Brain microvascular endothelial cell (primary cell): ENCODE measurements around the gene CCDC157.

Source experiments
- DNase-seq: peaks from one replicate; pipeline ENCODE4 v3.0.0-alpha.2; 2020
- H3K27ac ChIP-seq: fragments of 250-450 bp; sonication (Bioruptor Pico); 2 replicates; pipeline ENCODE4 v1.5.1; 2020; ENCODE audit warnings: mild to moderate bottlenecking, moderate library complexity
- H3K27me3 ChIP-seq: fragments of 250-450 bp; sonication (Bioruptor Pico); replicated peaks from 2 replicates; pipeline ENCODE4 v1.5.1; 2020; ENCODE audit warnings: mild to moderate bottlenecking
- H3K36me3 ChIP-seq: fragments of 250-450 bp; sonication (Bioruptor Pico); replicated peaks from 2 replicates; pipeline ENCODE4 v1.5.1; 2020; ENCODE audit warnings: mild to moderate bottlenecking
- H3K4me3 ChIP-seq: 2 replicates; pipeline ENCODE4 v1.5.1; 2011; ENCODE audit warnings: low read depth, mild to moderate bottlenecking, control low read depth, low read length, moderate library complexity
- in situ Hi-C: cut with HindIII; loops from 2 replicates; pipeline ENCODE4 v1.10.0; 2017; ENCODE audit warnings: low sequenced_read_pairs, low pct_ligation_motif_present
- TF ChIP-seq, protein P1 (sequence below): IDR thresholded peaks from 2 replicates; pipeline ENCODE4 v1.5.1; 2011; ENCODE audit warnings: low read depth, mild to moderate bottlenecking, moderate library complexity, low read length, control low read depth, inconsistent platforms; ENCODE audit errors: missing control alignments

Gene CCDC157

DNA sequence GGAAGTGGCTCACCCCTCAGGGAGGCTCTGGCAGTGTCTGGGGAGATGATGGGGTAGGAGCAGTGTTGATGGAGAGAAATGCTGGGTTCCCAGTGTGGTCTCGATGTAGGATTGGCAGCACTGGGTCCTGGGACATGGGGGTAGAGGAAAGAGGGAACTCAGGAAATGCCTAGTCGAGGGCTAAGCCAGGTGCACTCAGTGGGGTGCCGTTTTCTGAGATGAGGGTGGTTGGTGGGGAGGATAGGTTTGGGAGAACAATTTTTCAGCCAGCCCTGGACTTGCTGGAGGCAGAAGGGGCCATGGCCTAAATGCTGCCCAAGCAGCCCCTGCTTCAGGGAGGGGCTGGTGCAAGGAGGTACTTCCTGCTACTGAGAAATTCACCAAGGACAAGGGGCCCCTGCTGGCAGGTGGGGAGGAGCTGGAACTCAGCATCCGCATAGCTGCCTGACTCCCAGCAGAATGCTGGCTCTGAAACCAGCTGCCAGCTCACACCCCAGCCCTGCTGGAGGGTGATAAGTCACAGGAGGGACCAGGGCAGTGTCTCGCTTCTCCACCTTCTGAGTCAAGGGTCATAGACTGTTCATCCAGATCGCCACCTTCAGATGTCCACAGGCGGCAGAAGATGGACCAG lies 6.0 kb downstream of the CCDC157 start:
- Histone ChIP-seq H3K36me3 (peaks cover 2% of the 10 kb centered on the region), H3K27me3 (no peaks in the 10 kb centered on the region), H3K4me3 (no peak overlapping the region), H3K27ac (no peak overlapping the region)
- no peak for DNase-seq
- in situ Hi-C loops = no loop called here
- TF ChIP-seq, protein P1, sequence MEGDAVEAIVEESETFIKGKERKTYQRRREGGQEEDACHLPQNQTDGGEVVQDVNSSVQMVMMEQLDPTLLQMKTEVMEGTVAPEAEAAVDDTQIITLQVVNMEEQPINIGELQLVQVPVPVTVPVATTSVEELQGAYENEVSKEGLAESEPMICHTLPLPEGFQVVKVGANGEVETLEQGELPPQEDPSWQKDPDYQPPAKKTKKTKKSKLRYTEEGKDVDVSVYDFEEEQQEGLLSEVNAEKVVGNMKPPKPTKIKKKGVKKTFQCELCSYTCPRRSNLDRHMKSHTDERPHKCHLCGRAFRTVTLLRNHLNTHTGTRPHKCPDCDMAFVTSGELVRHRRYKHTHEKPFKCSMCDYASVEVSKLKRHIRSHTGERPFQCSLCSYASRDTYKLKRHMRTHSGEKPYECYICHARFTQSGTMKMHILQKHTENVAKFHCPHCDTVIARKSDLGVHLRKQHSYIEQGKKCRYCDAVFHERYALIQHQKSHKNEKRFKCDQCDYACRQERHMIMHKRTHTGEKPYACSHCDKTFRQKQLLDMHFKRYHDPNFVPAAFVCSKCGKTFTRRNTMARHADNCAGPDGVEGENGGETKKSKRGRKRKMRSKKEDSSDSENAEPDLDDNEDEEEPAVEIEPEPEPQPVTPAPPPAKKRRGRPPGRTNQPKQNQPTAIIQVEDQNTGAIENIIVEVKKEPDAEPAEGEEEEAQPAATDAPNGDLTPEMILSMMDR = no peak

DNA sequence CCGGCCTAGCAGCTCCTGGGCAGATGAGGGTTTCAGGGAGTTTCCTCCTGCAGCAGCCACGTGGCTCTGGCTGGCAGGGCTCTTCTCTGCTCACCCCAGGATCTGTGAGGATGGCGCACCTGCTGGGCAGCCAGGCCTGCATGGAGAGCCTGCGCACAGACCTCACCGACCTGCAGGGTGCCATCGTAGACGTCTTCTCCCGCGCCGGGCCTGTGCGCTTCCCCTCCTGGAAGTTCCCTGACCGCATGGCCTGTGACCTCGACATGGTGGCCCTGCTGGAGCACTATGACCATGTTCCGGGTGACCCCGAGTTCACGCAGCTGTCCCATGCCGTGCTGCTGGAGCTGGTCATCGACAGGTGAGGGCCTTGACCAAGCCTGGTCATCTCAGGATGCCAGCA lies 9.1 kb downstream of the CCDC157 start:
- Histone ChIP-seq H3K27ac (no peak overlapping the region), H3K4me3 (no peak overlapping the region), H3K36me3 (peaks cover 2% of the 10 kb centered on the region), H3K27me3 (no peaks in the 10 kb centered on the region)
- TF ChIP-seq, protein P1 = no peak
- DNase-seq = no peak
- in situ Hi-C loops = no loop called here

DNA sequence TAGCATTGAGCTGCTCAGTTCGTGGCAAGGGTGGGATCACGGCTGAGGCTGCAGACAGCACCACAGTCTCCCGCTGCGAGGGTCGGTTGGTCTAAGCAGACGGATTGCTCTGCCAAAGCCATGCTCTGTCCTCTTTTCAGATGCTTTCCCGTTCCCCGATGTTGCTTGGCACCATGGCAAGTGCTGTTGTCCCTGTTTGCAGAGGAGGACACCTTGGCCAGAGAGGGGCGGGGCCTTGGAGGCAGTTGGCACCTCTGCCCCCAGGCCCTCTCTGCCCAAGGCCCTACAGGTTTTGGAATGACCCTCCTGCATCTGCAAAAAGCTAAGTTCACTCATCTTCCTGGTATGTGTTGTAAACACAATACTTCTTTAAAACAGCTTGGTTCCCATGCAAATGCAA lies 11.6 kb downstream of the CCDC157 start:
- in situ Hi-C loops = no loop called here
- TF ChIP-seq, protein P1 = no peak

DNA sequence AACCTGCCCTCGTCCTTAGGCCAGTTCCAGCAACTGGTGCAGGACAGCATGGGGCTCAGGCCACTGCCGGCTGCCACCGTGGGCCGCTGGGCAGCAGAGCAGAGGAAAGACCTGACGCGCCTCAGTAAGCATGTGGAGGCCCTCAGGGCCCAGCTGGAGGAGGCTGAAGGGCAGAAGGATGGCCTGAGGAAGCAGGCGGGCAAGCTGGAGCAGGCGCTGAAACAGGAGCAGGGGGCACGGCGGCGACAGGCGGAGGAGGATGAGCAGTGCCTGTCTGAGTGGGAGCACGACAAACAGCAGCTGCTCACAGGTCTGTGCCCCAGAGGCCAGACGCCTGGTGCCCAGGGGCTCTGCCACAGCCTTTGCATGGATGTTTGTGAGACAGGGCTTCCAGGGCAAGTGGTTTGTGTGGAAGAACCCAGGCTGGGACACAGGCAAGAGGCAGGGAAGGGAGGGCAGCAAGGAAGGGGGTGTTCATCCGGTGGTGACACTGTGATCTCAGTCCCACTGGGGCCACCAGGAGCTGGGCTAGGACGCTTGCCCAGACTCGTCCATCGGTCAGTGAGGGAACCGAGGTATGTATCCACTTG lies 13.9 kb downstream of the CCDC157 start:
- DNase-seq = no peak
- in situ Hi-C loops = no loop called here
- Histone ChIP-seq H3K4me3 (no peak overlapping the region), H3K27me3 (no peaks in the 10 kb centered on the region), H3K36me3 (peaks cover 2% of the 10 kb centered on the region), H3K27ac (no peak overlapping the region)
- TF ChIP-seq, protein P1 = no peak

More for the DNA sequence above, 11.6 kb downstream of the CCDC157 start:
- Histone ChIP-seq H3K27ac (no peak overlapping the region), H3K36me3 (peaks cover 2% of the 10 kb centered on the region), H3K27me3 (no peaks in the 10 kb centered on the region), H3K4me3 (no peak overlapping the region)
- no peak for DNase-seq

DNA sequence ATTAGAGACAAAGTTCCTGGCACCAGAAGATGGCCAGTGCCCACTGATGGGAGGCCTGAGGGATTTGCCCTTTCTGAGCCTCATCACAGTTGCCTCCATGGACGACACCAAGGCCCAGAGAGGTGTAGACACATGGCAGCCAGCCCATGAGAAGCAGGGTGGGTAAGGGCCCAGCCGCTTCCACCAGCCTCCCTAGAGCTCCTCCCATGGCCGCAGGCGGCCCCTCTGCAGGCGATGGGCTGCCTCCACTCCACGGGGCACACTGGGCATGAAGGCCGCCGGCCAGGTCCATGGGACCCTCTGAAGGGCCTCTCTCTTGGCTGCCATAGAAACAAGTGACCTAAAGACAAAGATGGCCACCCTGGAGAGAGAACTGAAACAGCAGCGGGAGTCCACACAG lies 14.5 kb downstream of the CCDC157 start:
- H3K27me3 ChIP-seq = no peaks in the 10 kb centered on the region

More for the DNA sequence above, 14.5 kb downstream of the CCDC157 start:
- no peak overlapping the region for H3K27ac ChIP-seq
- H3K4me3 ChIP-seq = no peak overlapping the region
- H3K36me3 ChIP-seq = no peaks in the 10 kb centered on the region
- TF ChIP-seq, protein P1 = no peak
- in situ Hi-C loops = no loop called here
- DNase-seq = no peak
